ENCODE measurements around the gene MPHOSPH6.
A peak's percentile ranks its signal among the peaks of the same experiment; 100 is the strongest.
"Not testable (repeated sequence)": the region's sequence is repeated elsewhere in the genome, so short reads cannot be mapped to it uniquely, and the experiment has no call there.

Gene MPHOSPH6

GRCh38 chr16:82169861-82170845, at the start of gene MPHOSPH6:
MPHOSPH6 (minus strand) TSS chr16:82170224; CDS start chr16:82170175, 49 bp downstream.
- peak; percentile 81 for DNase-seq (ENCODE audit: low spot score)

DNA sequence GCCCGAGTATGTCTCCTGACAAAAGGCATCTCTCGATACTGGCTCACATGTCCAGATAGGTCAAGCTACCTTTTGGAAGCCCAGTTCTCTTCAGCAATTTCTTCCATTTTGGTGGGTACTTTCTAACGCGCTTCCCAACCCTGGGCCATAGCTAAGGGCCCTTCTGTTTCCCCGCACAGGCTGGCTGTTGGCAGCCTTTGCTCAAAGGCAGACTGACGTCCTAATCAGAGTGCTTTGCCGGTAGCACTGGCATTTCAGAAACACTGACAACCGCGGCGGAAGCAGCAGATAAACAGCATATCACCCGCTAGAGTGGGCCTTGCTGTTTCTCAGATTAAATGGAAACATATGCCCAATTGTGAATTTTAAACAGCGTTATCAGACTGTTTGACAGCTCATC, 49.3 kb upstream of the MPHOSPH6 start:
- DNase-seq (ENCODE audit: low spot score) = no peak

- not testable (repeated sequence) for DNase-seq (ENCODE audit: low spot score)
Measured at GRCh38 chr16:82209314-82209713, 39.3 kb upstream of the MPHOSPH6 start.

DNA sequence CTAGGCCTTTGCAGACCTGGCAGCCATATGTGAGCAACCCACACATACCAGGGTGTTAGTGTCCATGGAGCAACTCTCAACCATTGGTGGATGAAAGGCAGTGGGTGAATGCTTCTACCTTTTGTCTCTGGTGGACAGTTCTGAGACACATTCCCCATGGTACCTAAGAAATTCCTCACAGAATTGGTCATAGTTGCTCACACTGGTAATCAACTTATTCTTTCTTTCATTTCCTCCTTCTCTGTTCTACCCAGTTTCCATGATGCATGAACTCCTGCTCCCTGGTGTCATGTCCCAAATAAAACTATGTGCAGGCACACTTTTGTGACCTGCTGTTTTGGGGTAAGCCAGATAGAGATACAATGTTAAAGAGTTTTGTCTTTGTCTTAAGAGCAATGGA, 33.2 kb upstream of the MPHOSPH6 start:
- DNase-seq (ENCODE audit: low spot score) = no peak

DNA sequence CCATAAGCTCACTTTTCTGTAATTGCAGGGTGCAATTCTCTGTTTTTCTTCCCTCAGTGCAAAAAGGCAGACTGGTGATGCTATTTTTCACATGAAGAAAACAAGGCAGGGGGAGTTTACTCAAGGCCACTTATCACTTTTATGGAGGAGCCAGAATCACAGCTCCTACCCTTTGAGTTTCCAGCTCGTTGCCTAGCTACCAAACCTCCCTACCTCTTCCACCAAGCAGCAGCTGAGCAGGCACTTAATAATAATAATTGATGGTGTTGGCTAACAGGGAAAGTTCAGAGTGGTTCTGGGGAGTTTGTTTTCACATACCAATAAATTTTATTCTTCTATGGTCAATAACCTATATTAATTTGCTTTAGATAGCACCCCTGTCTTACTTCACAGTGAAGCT, 31.9 kb upstream of the MPHOSPH6 start:
- no peak for DNase-seq (ENCODE audit: low spot score)

- DNase-seq (ENCODE audit: low spot score) = peak; percentile 4
Measured at GRCh38 chr16:82201351-82201750, 31.3 kb upstream of the MPHOSPH6 start.

DNA sequence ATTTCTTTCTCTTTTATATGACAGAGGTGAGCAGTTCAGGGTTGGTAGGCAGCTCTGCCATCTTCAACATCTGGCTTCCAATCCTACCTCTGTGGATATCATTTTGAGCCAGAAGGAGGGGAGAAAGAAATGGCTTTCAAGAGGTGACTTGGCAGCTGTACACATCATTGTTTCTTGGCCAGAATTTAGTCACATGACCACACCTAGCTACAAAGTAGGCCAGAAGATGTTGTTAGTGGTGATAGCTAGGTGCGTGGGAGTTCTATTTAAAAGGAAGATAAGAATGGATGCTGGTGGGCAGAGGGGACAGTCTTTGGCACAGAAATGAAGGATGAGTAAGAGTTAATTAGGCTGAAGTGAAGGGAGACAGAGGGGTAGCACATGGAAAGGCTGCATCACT, 29.2 kb upstream of the MPHOSPH6 start:
- DNase-seq (ENCODE audit: low spot score) = no peak

DNA sequence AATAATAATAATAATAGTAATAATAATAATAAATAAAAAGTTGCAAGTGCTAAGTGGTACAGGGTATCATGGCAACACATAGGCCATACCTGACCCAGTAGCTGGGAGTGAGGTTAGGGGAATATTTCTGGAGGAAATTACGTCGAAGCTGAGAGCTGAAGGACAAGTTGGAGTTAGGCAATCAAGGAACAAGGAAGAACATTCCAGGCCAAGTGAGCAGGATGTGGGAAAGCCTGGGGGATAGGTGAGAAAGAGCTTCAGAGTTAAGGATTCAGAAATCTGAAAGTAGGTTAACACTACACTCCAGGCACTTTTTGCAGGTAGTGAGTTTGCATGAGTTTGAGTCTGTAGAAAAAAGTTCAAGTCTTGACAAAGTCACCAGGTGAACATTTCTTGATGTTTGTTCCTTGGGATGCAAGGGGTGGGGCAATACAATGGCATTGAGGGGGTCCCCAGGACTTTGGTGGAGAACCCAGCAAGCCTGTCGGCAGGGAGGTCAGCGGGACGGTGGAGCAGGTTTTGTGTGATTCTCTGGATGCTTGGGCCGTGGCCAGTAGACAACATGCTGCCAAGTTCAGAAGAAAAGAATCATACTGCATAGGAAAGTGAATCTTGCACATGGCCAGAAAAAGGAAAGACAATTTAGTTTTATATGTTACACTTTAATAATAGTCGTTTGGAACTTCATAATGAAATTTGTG, 27.7 kb upstream of the MPHOSPH6 start:
- no peak for DNase-seq (ENCODE audit: low spot score)

DNA sequence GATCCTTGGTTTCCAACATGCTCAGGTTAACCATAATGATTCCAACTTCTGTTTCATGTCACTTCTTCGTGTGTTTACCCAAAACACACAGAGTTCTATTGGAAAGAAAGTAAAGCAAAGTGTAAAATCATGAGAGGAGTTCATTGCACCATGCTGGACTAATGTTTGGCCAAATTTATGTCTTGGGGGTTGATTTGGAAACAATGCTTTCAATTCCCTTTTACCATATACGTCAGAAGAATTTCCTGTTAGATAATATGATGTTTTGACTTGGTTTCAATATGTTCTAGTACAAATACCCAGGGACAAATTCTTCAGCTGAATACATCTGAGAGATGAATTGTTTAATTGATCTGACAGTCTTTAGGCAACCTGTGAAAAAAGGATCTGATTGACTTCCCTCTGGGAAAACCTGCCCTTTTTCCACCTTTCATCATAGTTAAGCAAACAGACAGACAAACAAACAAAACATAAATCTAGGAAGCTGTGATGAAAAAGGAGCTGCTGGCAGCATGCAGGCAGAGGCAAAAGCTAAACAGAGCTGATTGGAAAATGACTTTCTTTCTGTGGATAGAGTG, 26.0 kb upstream of the MPHOSPH6 start:
- no peak for DNase-seq (ENCODE audit: low spot score)

GRCh38 chr16:82194086-82194485, 24.1 kb upstream of the MPHOSPH6 start:
- DNase-seq (ENCODE audit: low spot score) = no peak

GRCh38 chr16:82192665-82193064, 22.6 kb upstream of the MPHOSPH6 start:
- no peak for DNase-seq (ENCODE audit: low spot score)

- no peak for DNase-seq (ENCODE audit: low spot score)
Measured at GRCh38 chr16:82190386-82190785, 20.4 kb upstream of the MPHOSPH6 start.

DNA sequence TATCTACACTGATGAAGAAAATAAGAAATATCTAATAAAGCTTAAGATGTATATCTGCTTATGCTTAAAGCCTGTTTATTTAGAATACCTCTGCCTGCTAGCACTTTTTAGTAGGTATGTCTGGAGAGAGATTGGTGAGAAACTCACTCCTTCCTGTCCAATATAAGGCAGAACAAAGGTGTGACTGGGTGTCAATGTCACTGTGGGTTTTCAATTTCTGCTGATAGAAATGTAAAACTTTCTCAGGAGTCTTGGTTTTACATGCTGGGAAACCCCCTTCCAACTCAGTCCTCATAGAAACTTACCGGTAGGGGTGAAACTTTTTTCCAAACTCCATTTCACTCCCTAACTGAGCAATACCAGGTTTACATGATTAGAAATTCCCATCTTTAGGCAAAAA, 17.8 kb upstream of the MPHOSPH6 start:
- DNase-seq (ENCODE audit: low spot score) = no peak

DNA sequence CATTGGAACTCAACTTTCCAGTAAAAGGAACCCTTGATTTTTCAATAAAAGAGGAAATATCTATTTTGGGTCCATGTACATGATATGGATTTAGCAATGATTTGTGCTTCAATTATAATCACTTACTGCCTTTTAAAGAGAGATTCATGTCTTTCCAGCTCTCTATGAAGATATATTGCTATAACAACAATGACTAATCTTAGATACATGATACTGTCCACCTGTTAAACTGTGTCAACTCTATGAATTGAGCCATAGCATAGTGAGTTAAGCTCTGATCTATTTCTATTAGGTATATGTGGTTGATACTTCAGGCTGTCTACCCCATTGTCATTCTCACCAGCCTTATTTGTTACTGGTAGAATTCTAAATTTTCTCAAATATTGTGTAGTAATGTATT, 15.0 kb upstream of the MPHOSPH6 start:
- DNase-seq (ENCODE audit: low spot score) = no peak

- DNase-seq (ENCODE audit: low spot score) = no peak
Measured at GRCh38 chr16:82184213-82184612, 14.2 kb upstream of the MPHOSPH6 start.

- no peak for DNase-seq (ENCODE audit: low spot score)
Measured at GRCh38 chr16:82183004-82183397, 13.0 kb upstream of the MPHOSPH6 start.

DNA sequence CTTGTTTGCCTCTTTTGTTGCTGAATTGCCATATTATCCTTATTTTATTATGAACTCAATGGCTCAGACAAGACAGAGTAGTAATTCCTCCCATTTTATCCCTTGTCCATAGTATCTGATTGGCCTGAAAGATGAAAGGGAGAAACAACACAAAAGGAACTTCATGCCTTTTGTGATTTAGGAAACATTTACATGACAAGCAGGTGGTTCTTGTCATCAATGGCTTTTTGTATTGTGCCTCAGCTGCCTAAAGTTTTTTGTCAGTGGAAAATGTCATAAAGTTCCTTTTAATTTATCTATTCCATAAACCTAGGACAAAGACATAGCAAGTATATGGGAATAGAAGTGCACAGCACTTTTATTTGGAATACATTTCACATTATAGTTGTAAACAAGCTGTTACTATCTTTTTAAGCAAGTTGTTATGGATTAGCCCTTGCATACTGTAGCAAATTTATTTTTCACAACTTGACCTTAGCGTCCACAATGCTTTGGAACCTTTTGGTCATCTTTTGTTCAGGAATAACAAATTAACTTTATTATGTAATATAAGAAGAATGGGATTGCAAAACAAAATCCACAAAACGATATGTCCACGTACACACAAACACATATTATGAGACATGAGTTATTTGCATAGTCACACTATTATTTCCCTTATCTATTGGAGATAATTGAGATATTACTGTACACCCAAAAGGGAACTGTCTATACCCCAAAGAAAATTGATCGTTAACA, 12.4 kb upstream of the MPHOSPH6 start:
- DNase-seq (ENCODE audit: low spot score) = no peak

DNA sequence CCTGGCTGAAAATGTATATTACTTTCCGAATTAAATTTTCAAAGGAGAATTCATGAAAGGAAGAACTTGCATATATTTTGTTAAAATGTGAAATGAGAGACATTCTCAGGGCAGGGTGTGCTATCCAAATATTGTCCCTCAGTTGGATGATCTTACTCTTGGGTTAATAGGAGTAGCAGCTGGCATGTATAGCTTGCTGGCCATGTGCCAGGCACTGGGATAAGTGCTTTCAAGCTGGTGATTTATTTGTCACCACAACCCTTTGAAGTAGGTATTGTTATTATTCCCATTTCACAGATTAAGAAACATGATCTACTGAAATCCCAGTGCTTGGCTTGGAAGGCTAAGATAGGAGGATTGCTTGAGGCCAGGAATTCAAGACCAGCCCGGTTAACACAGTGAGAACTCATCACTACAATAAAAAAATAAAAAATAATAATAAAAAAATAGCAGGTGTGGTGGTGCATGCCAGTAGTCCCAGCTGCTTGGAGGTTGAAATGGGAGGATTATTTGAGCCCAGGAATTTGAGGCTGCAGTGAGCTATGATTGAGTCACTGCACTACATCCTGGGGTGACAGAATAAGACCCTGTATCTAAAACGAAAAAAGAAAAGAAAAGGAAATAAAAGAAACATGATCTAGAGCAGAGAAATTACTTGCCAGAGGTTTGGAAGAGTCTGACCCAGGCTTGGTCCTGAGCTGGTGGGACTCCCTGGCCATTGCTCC, 11.6 kb upstream of the MPHOSPH6 start:
- DNase-seq (ENCODE audit: low spot score) = no peak

GRCh38 chr16:82178352-82178751, 8.3 kb upstream of the MPHOSPH6 start:
- no peak for DNase-seq (ENCODE audit: low spot score)

- DNase-seq (ENCODE audit: low spot score) = no peak
Measured at GRCh38 chr16:82177555-82177954, 7.5 kb upstream of the MPHOSPH6 start.

DNA sequence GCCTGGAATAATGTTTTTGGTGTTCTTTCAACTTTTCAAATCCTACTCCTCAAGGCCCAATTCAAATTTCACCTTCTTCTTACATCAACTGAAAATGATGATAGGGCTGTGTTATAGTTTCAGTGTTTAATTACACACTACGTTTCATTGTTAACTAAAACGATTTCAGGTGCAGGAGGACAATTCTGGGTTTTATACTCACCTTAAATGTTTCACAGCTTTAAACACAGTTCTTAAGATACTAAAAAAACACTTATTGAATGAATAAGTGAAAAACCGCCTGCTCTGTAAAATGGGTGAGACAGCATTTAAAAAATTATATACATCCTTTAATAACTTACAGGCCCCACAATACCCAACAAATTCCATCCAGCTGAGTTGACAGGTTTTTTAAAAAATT, 6.2 kb upstream of the MPHOSPH6 start:
- DNase-seq (ENCODE audit: low spot score) = no peak
